Ramos (cell line): ENCODE results near the gene CNNM2.

Experiments
- in situ Hi-C: fragments of 300-500 bp; cut with MboI; formaldehyde crosslinking; loops from one replicate; pipeline ENCODE4 v1.14.3; 2022; ENCODE audit warnings: low sequenced_read_pairs; ENCODE audit not compliant: unreplicated experiment

CNNM2 gene

GRCh38 chr10:103086799-103087198, 168.7 kb downstream of the CNNM2 start:
- in situ Hi-C loops = no loop called here

GRCh38 chr10:103089493-103089892, 171.4 kb downstream of the CNNM2 start:
- in situ Hi-C loops = no loop called here

GRCh38 chr10:103090911-103091310, 172.8 kb downstream of the CNNM2 start:
- in situ Hi-C loops = no loop called here

GRCh38 chr10:103095005-103095404, 176.9 kb downstream of the CNNM2 start:
- in situ Hi-C loops = no loop called here

GRCh38 chr10:103096130-103096529, 178.0 kb downstream of the CNNM2 start:
- in situ Hi-C loops = no loop called here

GRCh38 chr10:103098240-103098639, 180.1 kb downstream of the CNNM2 start:
- in situ Hi-C loops = no loop called here

- in situ Hi-C loops = no loop called here
Measured at GRCh38 chr10:103100620-103101019, 182.5 kb downstream of the CNNM2 start.

GRCh38 chr10:103102195-103102594, 184.1 kb downstream of the CNNM2 start:
- in situ Hi-C loops = no loop called here

- in situ Hi-C loops = no loop called here
Measured at GRCh38 chr10:103103989-103104388, 185.9 kb downstream of the CNNM2 start.

- in situ Hi-C loops = no loop called here
Measured at GRCh38 chr10:103104721-103105120, 186.6 kb downstream of the CNNM2 start.

- in situ Hi-C loops = no loop called here
Measured at GRCh38 chr10:103105462-103105861, 187.4 kb downstream of the CNNM2 start.

GRCh38 chr10:103106539-103106938, 188.4 kb downstream of the CNNM2 start:
- in situ Hi-C loops = no loop called here

GRCh38 chr10:103109821-103110220, 191.7 kb downstream of the CNNM2 start:
- in situ Hi-C loops = no loop called here

GRCh38 chr10:103110407-103110806, 192.3 kb downstream of the CNNM2 start:
- in situ Hi-C loops = no loop called here

- in situ Hi-C loops = no loop called here
Measured at GRCh38 chr10:103111031-103111917, 193.2 kb downstream of the CNNM2 start.

GRCh38 chr10:103111918-103112877, 194.1 kb downstream of the CNNM2 start:
- in situ Hi-C loops = no loop called here

GRCh38 chr10:103114876-103115275, 196.8 kb downstream of the CNNM2 start:
- in situ Hi-C loops = no loop called here

- in situ Hi-C loops = no loop called here
Measured at GRCh38 chr10:103117247-103117646, 199.2 kb downstream of the CNNM2 start.

GRCh38 chr10:103120546-103120945, 202.5 kb downstream of the CNNM2 start:
- in situ Hi-C loops = no loop called here

GRCh38 chr10:103120977-103121735, 203.1 kb downstream of the CNNM2 start:
- in situ Hi-C loops = no loop called here
